Measurements from ENCODE around the gene ENDOD1.

DNA sequence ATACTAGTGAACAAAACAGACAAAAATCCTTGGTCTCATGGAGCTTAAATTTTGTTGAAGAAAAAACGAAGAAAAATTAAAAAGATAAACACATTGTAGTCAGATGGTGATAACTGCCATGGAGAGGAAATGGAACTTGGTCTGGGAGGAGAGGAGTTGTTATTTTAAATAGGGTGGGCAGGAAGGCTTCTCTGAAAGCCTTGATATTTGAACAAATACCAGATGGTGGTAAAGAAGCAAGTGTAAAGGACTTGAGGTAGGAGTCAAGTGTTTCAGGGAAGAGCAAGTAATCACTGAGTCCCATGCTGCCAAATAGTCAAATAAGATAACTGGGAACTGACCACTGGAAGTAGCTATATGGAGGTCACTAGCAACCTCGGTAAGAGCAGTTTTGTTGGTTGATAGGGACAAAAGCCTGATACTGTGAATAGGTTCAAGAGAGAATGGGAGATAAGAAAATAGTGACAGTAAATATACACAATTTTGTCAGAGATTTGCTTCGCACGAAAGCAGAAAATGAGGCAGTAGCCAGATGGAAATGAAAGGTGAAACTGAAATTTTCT lies 86.3 kb downstream of the ENDOD1 start:
- TF ChIP-seq EZH2phosphoT487 (IDR thresholded peaks at IDR 0.05; ENCODE audit: insufficient read depth, low read depth) (no peak), EZH2 (IDR thresholded peaks at IDR 0.05; ENCODE audit: insufficient read depth, poor library complexity, severe bottlenecking) (no peak)

Data from GM23248 (cell line).